Measurements from ENCODE around the gene TAF5L. TPM values are rescaled to one million over a fixed set of nuclear protein-coding genes. Genes with fewer than 3 reads are reported as not detected.
"Not testable (repeated sequence)": the region's sequence is repeated elsewhere in the genome, so short reads cannot be mapped to it uniquely, and the experiment has no call there.

The TAF5L gene
- total RNA-seq, 1 experiment from 2014 or later, result 23.6 TPM

- DNase-seq (ENCODE audit: low read depth), result no peak
These were observed 22.4 kb downstream of the TAF5L start for GRCh38 chr1:229603371-229604005.

GRCh38 chr1:229600229-229600628 lies 25.7 kb downstream of the TAF5L start:
- DNase-seq (ENCODE audit: low read depth), result no peak

- no peak for DNase-seq (ENCODE audit: low read depth)
These were observed 26.5 kb downstream of the TAF5L start for GRCh38 chr1:229599218-229599954.

- DNase-seq (ENCODE audit: low read depth), result peak; percentile 19
These were observed 28.0 kb downstream of the TAF5L start for GRCh38 chr1:229597877-229598276.

GRCh38 chr1:229596925-229597699 lies 28.8 kb downstream of the TAF5L start:
- peak; percentile 72 for DNase-seq (ENCODE audit: low read depth)

GRCh38 chr1:229595876-229596275 lies 30.0 kb downstream of the TAF5L start:
- not testable (repeated sequence) for DNase-seq (ENCODE audit: low read depth)

- DNase-seq (ENCODE audit: low read depth), result no peak
These were observed 31.5 kb downstream of the TAF5L start for GRCh38 chr1:229594227-229595008.

GRCh38 chr1:229593800-229594199 lies 32.1 kb downstream of the TAF5L start:
- DNase-seq (ENCODE audit: low read depth), result no peak

- DNase-seq (ENCODE audit: low read depth), result no peak
These were observed 35.8 kb downstream of the TAF5L start for GRCh38 chr1:229590119-229590518.

- no peak for DNase-seq (ENCODE audit: low read depth)
These were observed 40.6 kb downstream of the TAF5L start for GRCh38 chr1:229585338-229585737.

GRCh38 chr1:229582715-229583114 lies 43.2 kb downstream of the TAF5L start:
- DNase-seq (ENCODE audit: low read depth), result no peak

GRCh38 chr1:229582011-229582694 lies 43.8 kb downstream of the TAF5L start:
- DNase-seq (ENCODE audit: low read depth), result no peak

GRCh38 chr1:229581485-229581884 lies 44.4 kb downstream of the TAF5L start:
- DNase-seq (ENCODE audit: low read depth), result no peak

GRCh38 chr1:229579059-229579673 lies 46.8 kb downstream of the TAF5L start:
- DNase-seq (ENCODE audit: low read depth), result peak; percentile 39

GRCh38 chr1:229578168-229579058 lies 47.5 kb downstream of the TAF5L start:
- DNase-seq (ENCODE audit: low read depth), result peak; percentile 23

- no peak for DNase-seq (ENCODE audit: low read depth)
These were observed 51.1 kb downstream of the TAF5L start for GRCh38 chr1:229574679-229575442.

GRCh38 chr1:229572286-229572685 lies 53.6 kb downstream of the TAF5L start:
- no peak for DNase-seq (ENCODE audit: low read depth)

GRCh38 chr1:229570891-229571516 lies 54.9 kb downstream of the TAF5L start:
- DNase-seq (ENCODE audit: low read depth), result no peak
